NCI-H2196 (cell line): ENCODE data around the gene SHC2.
"Not testable (repeated sequence)": the region's sequence is repeated elsewhere in the genome, so short reads cannot be mapped to it uniquely, and the experiment has no call there.

Experiments used
- DNase-seq: peaks from one replicate; lab custom pipeline; 2025; ENCODE audit not compliant: unreplicated experiment; lab: John Stamatoyannopoulos, UW

SHC2 gene

DNA sequence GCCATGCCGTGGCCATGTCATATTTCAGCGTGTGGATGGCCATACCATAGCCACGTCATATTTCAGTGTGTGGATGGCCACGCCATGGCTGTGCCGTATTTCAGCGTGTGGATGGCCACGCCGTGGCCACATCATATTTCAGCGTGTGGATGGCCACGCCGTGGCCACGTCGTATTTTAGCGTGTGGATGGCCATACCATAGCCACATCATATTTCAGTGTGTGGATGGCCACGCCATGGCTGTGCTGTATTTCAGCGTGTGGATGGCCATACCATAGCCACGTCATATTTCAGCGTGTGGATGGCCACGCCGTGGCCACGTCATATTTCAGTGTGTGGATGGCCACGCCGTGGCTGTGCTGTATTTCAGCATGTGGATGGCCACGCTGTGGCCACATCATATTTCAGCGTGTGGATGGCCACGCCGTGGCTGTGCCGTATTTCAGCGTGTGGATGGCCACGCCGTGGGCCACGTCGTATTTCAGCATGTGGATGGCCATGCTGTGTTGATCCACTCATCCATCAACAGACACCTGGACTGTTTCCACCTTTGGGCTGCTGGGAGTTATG is 9.8 kb downstream of the SHC2 start:
- DNase-seq, result not testable (repeated sequence)

DNA sequence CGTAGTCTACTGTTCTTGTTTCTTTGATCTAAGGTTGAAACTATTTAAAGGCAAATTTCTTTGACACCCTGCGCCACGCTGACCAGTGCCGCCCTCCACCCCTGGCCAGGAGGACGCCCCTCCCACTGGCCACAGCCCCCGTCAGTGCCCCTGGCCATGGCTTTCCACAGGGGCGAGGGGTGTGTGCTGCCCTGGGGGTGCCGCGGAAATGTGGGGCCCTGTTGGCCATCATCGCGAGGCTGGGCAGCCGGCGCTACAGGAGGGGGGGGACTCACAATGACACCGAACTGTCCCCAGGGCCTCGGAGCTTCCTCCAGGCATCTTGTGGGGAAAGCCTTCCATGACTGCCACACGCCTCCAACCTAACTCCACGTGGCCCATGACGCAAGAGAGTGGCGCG is 10.9 kb downstream of the SHC2 start:
- DNase-seq, result no peak

DNA sequence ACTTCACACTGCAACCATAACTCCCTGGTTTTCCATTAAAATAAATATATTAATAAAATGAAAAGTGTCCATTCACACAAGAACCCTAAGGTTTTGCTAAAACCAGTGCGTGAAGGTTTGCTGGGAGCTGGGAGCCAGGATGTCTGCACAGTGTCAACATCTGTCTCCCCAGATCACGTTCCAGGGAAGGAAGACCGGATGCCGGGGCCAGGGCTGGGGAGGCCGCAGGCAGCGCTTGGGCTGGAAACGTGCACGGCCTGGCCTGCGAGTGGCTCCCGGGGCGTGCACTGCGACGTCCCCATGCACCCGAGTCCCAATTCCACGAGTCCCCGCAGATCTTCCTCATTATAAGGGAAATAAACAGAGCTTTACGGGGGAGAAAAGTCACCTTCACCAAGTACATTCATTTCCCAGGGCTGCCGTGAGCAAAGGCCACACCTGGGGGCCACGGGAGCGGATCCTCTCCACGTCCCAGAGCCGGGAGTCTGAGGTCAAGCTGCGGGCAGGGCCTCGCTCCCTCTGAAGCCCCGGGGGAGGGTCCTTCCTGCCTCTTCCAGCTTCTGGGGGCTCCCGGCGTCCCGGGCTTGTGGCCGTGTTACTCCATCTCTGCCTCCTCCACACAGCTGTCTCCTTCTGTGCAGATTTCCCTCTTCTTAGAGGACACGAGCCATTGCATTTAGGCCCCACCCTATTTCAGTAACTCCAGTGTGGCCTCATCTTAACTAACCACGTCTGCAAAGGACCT is 12.8 kb downstream of the SHC2 start:
- DNase-seq, result no peak

DNA sequence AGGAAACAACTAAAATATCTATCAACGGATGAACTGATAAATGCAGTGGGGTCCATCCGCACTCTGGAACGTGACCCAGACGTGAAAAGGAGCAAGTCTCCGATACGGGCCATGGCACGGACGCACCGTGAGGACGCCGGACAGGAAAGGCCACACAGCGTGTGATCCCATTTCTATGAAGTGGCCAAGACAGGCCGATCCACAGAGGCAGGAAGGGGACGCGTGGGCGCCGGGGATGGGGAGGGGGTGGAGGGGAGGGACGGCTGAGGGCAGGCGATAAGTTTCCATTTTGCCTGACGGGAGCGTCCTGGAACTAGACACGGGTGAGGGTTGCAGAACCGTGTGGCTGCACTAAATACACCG is 13.8 kb downstream of the SHC2 start:
- DNase-seq, result no peak

DNA sequence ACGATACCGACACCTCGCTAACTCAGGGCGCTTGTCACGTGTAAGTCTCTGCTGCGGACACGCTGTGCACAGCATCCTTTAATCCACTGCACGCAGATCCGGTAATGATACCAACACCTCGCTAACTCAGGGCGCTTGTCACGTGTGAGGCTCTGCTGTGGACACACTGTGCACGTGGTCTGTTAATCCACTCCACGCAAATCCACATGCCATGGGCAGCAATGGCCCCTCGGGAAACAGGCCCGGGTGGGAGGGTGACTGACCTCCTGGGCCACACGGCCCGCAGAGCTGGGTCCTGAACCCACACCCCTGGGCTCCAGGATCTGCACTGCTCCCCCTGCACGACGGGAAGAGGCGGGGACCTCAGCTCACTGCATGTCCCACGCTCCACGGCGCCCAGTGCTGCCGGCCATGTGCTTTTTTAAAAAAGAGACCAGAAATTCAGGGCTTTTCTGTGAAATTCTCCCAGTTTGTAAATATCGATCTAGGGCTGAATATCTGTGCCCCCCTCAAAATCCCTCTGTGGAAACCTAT is 16.1 kb downstream of the SHC2 start:
- DNase-seq, result no peak

DNA sequence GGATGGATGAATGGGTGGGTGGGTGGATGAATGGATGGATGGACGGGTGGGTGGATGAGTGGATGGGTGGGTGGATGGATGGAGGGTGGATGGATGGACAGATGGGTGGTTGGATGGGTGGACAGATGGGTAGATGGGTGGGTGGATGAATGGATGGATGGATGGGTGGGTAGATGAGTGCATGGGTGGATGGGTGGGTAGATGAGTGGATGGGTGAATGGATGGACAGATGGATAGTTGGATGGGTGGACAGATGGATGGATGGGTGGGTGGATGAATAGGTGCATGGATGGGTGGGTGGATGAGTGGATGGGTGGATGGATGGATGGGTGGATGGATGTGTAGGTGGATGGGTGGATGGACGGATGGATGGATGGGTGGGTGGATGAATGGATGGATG is 17.8 kb downstream of the SHC2 start:
- no peak for DNase-seq

DNA sequence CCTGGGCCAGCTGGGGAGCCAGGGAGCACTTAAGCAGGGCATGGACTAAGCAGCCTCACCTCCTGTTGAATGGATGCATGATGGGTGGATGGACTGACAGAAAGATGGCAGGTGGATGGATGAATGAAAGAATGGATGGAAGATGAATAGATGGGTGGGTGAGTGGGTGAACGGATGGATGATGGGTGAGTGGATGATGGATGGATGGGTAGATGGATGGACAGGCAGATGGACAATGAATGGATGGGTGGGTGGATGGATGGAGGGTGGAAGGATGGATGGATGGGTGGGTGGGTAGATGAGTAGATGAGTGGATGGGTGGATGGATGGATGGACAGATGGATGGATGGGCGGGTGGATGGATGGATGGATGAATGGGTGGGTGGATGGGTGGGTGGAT is 18.7 kb downstream of the SHC2 start:
- no peak for DNase-seq

DNA sequence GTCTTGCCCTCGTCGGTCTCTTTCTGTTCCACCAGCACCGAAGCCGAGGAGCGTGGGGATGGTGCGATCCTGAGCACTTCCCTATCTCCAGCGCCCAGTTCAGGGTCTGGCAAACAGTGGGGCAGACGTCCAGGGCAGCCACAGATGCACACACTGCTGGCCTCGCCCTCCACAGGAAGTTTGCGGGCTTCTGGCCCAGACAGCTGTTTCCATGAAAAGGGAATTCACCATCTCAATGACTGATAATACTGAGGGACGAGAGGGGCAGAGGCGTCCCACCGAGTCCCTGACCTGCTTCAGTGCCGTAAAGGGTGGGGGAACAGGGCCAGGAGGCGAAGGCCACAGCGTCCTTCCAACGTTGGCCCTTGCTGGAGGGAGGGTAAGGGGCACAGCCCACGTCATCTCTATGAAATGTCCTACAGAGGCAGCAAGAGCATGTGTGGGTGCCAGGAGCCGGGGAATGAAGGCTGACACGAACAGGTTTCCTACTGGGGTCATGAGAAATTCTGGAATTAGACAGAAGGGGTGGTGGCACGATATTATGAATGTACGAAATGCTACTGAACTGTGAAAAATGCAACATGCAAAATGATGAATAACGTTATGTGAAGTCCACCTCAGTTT is 19.5 kb downstream of the SHC2 start:
- no peak for DNase-seq

DNA sequence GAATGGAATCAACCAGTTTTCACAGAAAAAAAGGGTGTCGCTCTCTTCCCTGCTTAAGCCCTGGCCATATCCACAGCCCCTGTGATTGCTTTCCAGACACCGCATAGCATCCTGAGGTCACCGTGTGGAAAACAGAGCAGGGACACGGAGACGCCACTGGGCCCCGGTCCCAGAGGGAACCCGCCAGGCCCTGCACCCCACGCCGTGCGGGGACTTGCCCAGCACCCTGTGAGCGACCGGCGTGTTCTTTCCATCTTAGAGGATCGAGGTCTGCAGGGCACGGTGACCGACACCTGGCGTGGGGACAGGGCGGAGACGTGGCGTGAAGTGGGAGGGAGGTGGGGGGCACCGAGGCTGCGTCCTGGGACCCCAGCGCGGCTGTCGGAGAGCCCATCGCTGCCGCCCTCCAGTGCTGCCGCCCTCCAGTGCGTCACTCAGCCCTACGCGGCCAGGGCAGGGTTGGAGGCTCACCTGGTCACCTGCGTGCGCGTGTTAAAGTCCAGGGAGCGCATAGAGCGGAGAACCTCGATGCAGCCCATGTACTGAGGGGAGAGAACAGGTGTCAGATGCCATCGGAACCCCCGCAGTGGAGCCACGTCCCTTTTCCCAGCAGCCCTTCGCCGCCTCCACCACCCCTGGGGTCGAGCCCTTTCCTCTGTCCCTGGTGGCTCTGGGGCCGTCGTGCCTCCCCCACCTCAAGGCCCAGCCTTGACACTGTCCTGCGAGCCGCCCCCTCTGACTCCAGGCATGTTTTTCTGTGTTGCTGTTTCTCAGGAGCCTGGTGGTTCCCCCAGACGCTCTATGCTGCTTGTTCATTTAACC is 20.2 kb downstream of the SHC2 start:
- DNase-seq, result no peak

DNA sequence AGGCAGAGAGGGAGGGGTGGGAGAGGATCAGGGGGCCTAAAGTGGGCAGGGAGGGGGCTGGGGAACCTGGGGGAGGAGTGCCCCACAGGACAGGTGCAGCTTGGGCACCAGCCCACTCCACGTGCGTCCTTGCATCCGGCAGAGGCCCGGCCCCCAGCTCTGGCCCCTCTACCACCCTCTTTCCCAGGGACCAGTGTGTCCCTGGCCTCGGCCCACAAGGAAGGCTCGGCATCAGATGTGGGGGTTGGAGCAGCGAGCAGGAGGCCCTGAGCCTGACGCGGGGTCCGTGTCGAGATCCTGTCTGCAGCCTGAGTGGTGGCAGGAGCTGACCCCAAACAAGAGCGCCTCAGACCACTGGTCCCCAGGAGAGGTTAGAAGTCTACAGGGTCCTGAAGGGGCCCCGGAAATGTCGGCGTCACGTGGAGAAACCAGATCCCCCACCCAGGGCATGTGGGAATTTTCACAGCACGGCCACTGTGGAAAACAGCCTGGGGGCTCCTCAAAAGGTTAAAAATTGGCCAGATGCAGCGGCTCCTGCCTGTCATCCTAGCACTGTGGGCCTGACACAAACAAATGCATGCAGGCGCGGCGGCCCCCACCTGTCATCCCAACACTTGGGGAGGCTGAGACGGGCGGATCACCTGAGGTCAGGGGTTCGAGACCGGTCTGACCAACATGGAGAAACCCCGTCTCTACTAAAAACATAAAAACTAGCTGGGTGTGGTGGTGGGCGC is 21.5 kb downstream of the SHC2 start:
- DNase-seq, result no peak

DNA sequence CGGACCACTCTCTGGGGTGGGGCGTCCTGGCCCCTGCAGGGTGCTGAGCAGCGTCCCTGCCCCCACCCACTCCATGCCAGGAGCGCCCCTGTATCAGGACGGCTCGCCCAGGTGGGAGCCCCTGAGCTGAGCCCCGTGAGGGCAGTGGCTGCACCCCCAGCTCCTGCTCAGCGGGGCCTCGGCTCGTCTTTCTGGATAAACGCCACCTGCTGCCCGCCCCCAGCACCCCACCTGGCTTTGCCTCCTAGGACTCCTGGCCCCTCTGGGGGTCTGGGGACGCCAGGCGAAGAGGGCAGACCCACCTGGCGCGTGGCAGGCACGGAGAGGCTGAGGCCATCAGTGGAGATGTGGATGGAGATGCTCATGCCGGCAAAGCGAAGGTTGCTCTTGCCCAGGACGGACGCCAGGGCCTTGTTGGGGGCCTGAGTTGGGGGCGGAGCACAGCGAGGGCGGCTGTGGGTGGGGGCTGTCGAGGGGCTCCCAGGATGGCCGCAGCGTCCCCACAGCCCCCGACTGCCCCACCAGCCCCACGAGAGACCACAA is 22.3 kb downstream of the SHC2 start:
- DNase-seq, result no peak

DNA sequence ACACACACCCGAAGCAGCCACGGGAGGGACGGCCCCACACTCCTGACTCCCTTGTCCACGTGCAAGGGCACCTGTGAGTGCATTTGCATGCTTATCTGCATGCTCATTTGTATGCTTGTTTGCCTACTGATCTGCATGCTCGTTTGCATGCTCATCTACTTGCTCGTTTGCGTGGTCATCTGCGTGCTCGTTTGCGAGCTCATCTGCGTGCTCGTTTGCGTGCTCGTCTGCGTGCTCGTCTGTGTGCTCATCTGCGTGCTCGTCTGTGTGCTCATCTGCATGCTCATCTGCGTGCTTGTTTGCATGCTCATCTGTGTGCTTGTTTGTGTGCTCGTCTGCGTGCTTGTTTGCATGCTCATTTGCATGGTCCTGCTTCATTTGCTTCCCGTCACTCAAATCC is 23.8 kb downstream of the SHC2 start:
- DNase-seq, result no peak

DNA sequence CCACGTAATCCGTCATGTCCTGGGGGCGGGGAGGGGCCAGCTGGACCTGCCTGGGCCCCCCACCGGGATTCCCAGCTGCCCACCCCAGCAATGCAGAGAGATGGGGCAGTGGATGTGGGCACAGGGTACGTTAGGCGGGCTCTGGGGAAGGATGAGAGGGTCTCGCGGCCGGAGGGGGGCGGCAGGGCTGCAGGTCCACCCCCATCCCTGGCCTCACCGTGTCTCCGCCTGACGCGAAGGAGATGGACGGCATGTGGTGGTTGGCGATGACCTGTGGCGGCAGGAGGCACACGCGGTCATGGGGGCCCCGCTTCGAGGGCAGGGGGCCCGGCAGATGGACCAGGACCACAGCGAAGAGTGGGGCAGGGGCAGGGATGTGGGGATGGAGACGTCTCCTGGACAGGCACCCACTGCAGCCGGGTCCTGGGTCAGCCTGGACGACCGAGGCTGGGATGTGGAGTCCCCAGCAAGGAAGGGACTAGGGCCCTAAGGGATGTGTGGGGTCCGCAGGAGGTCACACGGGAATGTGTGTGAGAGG is 24.4 kb downstream of the SHC2 start:
- DNase-seq, result no peak

DNA sequence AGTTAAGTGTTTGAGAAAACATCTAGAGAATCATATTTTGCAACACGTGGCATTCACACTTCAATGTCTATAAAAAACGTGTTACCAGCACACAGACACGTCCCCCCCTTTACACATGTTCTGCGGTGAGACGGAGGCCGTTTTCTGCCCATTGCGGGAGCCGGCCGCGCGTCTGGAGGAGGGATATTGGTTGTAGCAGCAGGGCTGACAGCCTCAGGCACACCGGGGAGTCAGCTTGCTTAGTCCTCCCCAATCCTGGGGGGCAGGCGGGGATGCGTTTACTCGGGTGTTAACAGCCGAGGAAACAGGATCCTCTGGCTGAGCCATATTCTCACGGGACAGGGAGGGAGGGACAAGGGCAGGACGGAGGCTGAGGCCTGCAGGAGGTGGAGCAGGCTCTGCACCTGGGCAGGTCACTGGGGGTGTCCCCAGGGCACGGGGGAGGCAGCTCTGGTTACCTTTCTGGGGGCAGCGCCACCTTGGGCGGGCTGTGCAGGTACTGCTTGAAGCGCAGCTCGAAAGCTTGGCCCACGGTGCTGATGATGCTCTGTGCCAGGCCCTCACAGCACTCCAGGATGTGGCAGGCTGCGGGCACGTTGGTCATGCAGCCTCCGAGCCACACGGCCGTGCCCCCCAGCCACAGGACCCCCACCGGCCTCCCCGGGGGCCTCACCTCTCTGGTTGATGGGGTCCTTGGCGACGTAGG is 25.0 kb downstream of the SHC2 start:
- DNase-seq, result no peak

DNA sequence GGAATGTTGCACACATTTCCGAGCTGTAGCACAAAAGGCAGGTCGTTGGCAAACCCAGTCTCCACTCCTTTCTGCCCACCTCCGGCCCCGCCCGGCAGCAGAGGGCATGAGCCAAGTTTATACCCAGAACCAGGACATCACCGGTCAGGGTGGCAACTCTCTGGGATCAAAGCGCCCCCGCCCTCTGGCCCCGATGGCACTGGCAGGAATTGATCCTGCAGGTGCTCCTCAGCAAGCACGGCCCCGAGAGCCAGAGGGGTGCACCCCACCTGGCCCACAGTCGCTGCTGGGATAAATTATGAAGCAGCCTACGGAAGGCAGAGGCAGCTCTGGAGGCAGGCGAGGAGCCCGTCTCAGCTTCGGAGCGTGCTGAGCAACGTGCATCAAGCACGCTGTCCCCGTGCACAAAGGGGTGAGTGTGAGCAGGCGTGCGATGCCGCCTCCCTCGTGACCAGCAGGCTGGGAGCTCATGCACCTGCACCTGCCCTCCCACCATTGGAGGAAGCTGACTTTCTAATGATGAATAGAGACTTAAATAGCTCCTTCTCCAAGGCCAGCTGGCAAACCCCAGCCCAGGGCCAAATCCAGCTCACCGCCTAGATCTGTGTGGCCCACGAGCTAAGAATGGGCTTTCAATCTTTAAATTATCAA is 25.7 kb downstream of the SHC2 start:
- DNase-seq, result no peak

DNA sequence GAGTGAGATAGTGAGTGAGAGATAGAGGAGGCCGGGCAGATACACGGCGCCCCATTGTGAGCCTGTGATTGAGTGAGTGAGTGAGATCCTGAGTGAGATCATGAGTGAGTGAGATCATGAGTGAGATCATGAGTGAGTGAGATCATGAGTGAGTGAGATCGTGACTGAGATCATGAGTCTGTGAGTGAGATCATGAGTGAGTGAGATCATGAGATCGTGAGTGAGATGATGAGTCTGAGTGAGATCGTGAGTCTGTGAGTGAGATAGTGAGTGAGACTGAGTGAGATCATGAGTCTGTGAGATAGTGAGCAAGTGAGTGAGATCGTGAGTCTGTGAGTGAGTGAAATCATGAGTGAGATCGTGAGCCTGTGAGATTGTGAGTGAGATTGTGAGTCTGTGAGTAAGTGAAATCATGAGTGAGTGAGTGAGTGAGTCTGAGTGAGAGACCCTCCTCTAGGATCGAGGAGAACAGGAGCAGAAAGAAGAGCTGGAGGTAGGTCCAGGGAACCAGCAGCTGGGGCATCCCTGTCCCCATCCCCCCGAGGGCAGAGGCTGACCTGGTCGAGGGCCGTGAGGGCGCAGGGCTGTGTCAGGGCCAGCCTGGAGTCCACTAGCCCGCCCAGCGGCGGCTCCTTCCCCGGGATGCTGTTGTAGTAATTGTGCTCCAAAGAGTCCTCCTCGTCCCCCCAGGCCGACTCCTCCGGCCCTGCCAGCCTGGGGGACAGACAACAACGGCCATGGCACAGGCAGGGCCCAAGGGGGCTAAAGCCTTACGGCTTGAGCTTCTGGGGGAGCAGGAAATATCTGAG is 26.5 kb downstream of the SHC2 start:
- no peak for DNase-seq

DNA sequence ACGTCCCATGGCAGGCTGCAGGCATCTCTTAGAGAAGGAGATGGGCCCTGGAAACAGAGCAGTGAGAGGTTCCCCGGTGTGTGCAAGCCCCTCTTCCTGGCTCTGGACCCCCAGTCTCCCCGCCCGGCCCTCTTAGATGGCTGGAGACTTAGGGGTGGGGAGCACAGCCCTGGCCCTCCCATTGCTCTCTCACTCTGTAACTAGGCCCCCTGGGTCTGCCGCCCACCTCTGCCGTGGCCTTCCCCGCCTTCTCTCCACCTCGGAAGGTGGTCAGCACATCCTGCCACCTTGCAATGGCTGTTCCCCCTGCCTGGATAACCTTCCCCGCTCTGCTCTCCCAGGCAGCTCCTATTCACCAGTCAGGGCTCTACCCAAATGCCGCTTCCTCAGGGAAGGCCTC is 30.1 kb downstream of the SHC2 start:
- DNase-seq, result no peak

DNA sequence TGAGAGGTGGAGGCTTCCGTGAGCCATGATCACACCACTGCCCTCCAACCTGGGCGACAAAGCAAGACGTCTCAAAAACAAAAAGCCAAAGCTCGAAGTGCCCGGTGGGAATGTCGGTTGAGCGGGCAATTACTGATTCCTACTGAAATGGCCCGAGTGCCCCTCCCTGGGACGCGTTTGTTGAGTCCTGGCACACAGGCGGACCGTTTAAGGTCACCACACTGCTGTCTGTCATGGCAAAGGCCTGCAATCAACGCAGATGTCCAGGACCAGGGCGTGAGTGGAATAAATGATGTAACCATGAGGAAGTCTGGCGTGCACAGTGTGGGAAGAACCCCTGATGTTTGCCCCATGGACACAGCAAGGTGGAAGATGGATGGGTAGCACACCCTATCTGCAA is 32.7 kb downstream of the SHC2 start:
- no peak for DNase-seq
